GM18499 (cell line): ENCODE measurements around the gene AFF3.
"Not testable (repeated sequence)": the region's sequence is repeated elsewhere in the genome, so short reads cannot be mapped to it uniquely, and the experiment has no call there.

Source experiments
- ATAC-seq: cut with Tn5 transposase; IDR thresholded peaks from one replicate; pipeline ENCODE4 v1.9.1; 2021; ENCODE audit warnings: moderate number of reproducible peaks; ENCODE audit not compliant: insufficient read depth, unreplicated experiment

The AFF3 gene

DNA sequence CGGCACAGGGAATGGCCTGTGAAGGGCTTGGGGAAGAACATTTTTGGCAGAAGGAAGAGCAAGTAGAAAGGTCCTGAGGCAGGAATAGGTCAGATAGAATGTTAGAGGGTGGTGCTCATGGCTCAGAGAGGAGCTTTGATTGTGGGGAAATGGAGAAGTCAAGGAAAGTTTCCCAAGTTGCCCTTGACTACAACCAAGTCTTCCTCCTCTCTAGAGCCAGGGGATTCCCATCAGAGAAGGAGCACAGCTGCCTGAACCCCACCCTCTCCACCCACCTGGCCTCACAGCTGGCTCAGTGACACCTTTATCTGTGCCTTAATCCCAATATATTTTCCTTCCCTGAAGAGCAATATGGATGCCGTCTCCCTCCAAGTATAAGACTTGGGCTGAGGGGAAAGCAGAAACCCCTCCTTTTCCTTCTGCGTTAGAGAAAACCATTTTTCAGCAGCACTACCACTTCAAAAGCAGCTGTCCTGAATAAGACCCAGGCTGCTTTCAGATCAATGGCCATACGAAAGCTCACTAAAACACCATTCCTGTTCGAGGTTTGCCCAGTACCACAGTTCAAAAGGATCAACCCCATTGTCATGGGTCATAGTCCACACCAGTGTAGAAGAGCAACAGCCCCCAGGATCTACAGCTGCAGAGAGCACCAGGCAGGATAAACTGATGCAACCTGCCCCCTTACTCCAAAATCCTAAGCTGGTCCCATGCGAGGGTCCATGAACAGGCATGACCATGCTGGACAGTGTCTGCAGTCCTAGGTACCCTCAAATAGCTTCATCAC is 199.6 kb downstream of the AFF3 start:
- no peak for ATAC-seq

DNA sequence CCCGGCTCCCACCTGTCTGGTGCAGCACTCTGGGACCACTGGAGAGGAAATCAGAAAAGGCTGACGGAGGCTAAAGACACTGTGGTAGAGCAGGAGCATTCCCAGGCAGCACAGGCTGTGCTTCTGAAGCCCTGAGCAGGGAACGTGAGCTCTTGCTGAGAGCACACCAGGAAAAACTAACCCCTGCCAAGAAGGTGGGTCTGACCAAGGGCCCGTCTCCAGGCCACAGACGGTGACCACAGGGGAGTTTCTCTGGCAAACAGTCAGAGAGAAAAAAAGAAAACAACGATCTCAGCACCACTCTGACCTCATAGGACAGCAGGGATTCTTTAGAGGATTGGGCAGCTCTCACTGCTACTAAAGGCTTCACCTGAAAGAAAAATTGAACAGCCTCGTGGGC is 201.4 kb downstream of the AFF3 start:
- no peak for ATAC-seq

DNA sequence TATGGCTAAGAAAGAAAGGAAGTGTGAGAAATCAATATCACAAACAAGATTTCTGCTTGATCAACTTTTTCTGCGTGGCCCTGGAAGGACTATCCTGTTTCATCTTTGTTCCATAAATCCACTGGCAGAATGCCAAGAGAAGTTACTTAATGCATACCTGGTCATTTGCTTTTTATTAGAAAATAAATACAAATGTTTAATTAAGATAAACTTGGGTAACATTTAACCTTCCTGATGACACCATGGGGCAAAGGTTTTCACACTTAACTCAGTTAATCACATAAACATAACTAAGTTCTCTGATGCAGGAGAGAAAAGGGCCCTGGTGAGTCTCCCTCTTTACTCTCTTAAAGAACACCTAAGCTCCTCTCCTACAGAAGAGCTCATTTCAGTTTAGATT is 203.3 kb downstream of the AFF3 start:
- no peak for ATAC-seq

DNA sequence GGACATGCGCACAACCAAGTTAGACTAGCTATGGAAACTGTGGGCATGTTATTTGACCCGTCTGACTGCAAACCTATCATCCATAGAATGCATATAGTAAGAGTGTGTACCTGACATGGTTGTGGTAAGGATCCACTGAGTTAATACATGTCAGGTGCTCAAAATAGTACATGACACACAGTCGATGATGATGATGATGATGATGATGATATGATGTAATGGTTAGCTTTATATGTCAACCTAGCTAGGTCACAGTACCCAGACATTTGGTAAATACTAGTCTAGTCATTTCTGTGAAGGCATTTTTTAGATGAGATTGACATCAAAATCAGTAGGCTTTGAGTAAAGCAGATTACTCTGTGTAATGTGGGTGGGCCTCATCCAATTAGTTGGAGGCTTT is 204.1 kb downstream of the AFF3 start:
- ATAC-seq = no peak

DNA sequence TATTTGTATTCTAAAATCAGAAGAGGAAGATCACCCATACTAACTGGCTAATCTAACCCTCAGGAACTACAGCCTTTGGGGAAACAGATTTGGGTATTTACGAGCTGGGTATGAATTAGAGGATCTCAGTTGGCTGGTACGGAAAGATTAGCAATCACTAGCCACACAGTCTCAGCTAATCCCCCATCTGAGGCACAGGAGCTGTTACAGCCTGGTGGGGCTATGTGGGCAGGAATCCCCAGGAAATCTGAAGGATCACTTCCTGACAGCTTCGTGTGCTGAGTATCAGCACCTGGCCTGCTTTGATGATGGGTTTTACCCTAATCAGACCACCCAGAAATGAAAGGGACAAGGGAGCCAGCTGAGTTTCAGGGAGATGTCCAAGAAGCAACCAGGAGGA is 206.3 kb downstream of the AFF3 start:
- ATAC-seq = no peak

DNA sequence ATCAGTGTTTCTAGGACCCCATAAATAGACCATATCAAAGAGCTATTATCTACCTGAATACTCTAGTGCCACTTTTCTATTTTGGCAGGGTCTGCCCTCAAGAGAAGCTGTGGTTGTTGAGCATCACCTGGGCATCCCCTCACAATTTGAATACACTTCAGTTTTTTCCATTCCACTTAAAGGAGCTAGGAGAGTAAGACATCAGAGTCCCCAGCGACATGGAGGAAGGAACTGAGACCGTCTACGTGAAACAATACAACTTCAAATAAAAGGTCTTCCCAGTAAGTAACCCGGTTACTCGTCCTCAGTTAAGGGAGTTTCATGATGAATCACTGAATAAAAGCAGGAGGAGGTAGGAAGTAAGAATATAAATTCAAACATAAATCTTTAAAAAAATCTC is 206.7 kb downstream of the AFF3 start:
- ATAC-seq = no peak

DNA sequence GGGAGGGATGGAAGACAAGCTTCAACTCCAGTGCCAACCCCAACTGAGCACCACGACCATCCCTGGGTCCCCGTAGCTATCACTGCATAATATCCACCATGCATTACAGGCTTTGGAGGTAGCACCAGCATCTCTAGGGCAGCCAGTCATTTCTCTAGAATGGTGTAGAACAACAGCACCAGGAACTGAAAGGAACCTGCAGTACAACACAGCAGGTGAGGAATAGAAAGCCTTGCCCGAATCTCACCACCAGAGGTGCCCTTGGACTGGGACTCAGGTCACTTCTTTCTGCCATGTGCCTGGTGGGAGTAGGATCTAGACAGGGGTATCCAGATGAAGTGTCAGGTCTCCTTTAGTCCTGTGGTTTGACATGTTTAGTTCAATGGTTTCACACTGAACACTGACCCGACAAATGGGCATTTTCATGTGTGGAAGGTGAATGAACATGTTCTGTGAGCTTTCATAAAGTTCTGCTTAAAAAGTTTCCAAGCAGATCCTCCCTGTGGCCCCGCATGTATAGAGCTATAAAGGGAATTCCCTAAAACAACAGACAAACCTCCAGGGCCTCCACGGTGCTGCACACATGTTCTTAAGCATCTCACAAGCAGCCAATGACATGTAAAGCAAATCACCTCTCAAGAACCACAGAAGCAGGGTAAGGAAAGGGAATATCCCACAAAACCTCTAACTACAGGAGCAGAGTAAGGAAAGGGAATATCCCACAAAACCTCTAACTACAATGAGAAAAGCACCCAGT is 208.3 kb downstream of the AFF3 start:
- ATAC-seq = no peak

DNA sequence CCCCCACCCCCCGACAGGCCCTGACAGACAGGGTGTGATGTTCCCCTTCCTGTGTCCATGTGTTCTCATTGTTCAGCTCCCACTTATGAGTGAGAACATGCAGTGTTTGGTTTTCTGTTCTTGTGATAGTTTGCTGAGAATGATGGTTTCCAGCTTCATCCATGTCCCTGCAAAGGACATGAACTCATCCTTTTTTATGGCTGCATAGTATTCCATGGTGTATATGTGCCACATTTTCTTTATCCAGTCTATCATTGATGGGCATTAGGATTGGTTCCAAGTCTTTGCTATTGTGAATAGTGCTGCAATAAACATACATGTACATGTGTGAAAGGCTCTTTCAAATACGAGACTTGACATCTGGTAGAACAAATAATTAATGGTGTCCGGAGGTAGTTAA is 208.9 kb downstream of the AFF3 start:
- ATAC-seq = not testable (repeated sequence)

DNA sequence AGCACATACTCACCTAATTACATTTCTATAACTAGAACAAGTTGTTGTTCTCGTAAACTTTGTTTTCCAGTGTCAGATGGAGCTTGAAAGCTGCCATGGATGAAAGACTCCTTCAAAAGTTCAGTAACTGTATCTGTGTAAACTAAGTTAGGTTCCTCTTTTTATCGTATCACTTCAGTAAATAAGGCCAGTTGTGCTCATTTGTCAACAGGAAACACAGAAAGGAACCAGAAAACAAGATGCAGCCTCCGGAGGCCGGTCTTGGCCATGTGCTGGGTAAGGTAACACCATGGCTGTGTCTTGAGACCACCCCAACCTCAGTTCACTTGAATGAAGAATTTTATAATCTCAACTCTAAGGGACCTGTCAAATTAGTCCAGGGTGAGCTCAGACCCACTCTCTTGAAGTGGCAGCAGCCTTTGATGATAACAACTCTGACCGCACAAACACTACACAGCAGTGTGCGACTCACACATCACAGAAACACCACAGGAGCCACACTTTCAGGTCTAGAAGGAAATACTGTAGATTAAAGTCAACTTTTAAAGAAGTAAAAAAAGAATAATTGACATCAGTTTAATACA is 213.8 kb downstream of the AFF3 start:
- no peak for ATAC-seq

DNA sequence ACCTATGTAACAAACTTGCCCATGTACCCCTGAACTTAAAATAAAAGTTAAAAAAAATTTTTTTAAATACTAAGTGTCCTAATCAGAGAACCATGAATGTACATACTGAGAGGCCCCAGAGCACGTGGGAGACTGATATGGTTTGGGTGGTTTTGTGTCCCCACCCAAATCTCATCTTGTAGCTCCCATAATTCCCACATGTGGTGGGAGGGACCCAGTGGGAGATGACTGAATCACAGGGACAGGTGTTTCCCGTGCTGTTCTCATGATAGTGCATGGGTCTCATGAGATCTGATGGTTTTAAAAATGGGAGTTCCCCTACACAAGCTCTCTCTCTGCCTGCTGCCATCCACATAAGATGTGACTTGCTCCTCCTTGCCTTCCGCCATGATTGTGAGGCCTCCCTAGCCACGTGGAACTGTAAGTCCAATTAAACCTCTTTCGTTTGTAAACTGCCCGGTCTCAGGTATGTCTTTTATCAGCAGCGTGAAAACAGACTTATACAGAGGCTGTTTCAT is 214.6 kb downstream of the AFF3 start:
- ATAC-seq = not testable (repeated sequence)

DNA sequence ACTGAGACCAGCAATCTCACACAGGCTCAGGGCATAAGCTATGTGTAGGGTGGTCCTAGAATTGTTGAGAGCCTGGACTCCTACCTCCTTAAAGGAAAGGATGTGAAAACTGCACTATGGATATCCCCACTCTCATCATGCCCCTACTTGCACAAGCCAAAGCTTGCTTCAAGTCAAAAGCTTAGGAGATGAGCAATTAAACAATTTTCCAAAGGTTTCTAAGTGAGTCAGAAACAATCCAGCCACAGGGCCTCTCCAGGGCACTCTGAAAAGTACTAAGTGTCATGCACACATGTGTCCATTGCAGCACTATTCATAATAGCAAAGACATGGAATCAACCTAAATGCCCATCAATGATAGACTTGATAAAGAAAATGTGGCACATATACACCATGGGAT is 215.4 kb downstream of the AFF3 start:
- ATAC-seq = no peak

DNA sequence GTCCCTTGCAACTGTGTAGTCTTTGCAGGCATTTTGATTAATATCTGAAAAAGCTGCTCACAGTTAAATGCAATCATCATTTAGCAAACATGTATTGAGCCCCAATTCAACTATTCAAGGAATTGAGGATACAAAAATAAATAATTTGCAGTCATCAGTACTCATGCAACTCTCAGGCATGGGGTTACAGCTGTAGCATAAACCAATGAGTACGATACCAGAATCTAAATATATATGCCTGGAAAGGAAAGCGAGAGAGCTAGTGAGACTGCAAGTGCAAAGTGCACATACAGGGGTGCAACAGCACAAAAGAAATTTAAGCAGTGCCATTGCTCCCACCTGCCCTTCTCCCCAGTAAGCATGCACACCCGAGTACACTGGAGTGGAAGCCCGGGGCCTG is 216.4 kb downstream of the AFF3 start:
- no peak for ATAC-seq

DNA sequence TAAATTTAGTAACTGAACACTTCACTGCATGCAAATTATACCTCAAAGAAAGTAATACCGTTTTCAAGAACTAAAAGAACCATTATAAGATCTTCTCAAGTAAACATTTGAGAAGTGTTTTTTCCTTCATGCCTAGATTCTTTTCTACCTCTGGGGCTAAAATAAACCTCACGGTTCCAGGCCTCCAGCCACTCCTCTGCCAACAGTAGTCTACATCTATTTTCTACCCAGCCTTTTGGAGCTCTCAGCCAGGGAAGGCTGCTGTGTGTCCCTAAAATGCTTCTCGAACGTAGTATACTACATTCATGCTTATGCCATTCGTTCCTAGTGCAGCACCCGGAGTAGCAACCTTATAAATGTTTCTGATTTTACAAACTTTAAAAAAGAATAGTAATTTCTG is 219.7 kb downstream of the AFF3 start:
- ATAC-seq = no peak

DNA sequence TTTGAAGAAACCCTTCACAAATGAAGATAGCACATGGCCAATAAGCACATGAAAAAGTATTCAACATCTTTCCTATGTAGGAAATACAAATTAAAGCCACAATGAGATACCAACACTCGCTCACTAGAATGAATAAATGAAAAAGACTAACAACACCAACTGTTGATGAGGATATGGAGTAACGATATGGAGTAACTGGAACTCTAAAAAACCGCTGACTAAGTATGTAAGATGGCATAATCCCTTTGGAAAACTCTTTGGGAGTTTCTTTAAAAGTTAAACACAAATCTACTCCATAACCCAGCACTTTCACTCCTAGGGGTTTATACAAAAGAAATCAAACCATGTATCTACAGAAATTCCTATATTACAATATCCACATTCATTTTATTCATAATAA is 220.5 kb downstream of the AFF3 start:
- no peak for ATAC-seq

DNA sequence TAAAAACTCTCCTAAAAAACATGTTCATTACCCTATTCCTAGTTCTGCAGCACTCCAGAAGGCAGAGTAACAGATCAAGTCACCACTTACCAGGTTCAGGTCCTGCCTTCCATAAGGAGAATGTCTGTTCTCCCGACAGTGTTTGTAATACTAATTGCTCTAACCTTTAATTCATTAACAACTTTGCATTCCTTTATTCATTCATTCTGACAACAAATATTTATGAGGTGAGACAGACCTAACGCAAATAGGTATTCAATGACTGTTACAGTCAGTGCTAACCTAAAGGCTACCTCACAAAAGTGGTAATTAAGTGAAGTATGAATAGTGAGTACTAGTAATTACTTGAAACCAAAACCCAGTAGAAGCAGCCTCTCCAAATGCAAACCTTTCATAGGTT is 224.0 kb downstream of the AFF3 start:
- no peak for ATAC-seq

DNA sequence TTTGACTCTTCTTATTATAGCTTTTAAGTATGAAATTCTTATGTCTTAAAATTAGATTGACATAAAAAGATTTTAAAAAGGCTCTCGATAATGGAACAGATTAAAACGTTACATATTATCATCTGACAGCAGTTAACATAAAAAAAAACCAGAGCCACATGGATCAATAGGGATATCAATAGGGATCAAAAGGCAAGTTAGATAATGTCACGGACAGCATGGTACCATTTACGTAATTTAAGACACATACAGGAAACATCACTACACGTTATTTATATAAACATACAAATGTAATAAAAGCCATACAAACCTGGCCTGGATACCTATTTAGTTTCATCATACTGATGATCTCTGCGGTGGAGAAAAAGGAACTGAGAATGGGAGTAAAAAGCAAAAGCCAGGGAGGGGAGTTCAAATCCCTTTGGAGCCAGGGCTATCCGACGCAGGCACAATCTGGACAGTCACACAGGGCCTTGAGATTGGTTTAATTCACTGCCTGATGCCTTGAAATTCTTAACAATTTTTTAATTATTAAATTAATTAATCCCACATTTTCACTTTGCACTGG is 227.2 kb downstream of the AFF3 start:
- no peak for ATAC-seq

DNA sequence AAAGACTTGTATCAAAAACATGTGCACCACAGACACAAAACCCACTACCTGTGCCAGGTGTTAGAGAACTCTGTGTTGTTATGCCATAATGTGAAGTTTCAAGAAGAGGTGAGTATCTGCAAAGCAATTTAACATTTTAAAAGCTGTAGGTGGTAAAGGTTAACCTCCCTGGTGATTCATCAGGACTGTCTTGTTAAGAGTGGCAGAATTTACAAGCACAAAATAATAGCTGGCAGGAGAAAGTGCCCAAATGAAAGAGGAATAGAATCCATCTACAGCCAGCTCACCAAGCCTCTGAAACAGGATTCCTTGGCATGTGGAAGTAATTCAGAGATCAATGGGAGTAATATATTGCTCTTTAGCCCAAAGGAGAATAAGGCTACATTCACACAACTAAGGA is 230.7 kb downstream of the AFF3 start:
- no peak for ATAC-seq

DNA sequence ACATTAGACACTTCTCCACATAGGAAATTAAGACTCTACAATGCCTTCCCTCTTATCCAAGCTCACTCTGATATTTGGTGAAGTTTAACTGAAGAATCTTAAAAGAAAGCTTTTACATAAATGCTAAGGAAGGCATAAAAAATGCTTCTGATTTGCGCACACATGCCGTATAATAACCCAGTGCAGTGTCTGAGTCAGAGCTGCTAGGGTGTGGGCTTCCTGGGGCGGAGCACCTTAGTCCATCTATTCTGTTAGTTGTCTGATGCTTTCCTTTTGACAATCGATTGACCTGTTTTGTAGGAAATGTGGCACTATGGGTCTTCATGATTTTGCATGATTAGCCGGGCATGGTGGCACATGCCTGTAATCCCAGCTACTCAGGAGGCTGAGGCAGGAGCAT is 231.5 kb downstream of the AFF3 start:
- no peak for ATAC-seq

DNA sequence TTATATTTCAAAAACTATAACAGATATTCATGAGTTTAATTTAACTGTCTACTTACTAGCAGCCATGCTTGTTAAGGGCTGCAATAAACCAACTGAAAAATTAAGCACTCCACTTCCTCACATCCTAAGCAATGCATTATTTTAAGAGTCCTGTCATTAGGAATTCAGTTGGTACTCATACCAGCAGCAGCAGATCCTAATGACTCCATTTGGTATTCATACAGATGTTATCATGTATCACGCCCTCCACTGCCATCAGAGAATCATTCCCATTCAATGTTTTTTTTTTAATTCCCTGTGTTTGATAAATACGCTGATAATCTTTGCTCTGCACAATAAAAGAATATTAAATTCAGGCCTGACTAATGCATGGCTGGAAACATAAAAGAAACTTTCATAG is 236.8 kb downstream of the AFF3 start:
- ATAC-seq = no peak

DNA sequence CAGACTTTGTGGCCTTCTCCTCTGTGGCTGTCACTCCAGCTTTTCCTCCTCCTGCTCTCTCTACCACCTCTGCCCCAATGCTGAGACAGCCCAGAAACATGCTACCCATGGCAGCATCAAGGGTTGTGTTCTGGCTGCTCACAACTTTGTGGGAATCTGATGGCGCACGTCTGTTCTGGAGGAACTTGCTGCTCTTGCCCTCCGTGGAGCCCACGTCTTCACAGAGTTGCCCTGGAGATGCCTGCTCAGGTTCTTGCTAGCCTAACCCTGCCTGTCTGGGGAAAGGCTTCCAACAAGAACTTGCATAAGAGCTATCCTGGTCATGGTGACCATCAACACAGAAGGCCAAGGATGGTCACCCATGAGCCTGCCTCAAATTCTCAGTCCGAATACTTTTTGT is 237.4 kb downstream of the AFF3 start:
- ATAC-seq = no peak

DNA sequence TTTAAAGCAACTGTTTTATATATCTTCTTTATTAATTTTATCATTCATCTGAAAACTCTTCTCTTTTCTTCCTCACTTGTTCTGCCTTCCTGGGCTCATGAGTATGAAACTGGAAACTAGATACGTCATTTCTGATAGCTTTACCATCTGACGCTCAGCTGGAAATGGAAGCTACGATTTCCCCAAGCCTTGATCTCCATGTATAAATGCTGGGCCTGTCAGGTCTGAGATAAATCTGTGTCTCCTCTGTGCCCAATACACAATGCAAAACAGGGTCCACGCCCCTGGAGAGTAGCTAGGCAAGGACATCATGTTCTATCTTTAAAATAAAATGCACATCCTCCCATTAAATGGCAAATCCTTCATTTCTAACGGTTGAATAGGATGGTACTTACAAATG is 238.4 kb downstream of the AFF3 start:
- no peak for ATAC-seq
